A673 (cell line): ENCODE data around the gene MGMT.

Experiments used
- CTCF ChIP-seq: fragments of 300-800, 200-600 bp; sonication (generic); conservative IDR thresholded peaks from 2 replicates; pipeline ENCODE4 v1.5.1; 2017; ENCODE audit warnings: low read depth, mild to moderate bottlenecking, antibody characterized with exemption, low read length, moderate library complexity, mixed read lengths
- EZH2 ChIP-seq: fragments of 200-600 bp; sonication (generic); IDR thresholded peaks from 2 replicates; pipeline ENCODE4 v1.6.1; 2017; ENCODE audit warnings: borderline replicate concordance, low read depth, mild to moderate bottlenecking, mixed read lengths, antibody characterized with exemption, low read length; ENCODE audit not compliant: poor library complexity, severe bottlenecking

GRCh38 chr10:129580901-129581300, 113.9 kb downstream of the MGMT start:
- TF ChIP-seq CTCF (no peak), EZH2 (no peak)
